Measurements from ENCODE around the gene PNMT. TPM values are rescaled to one million over a fixed set of nuclear protein-coding genes. Genes with fewer than 3 reads are reported as not detected.
A peak's percentile ranks its signal among the peaks of the same experiment; 100 is the strongest.

Gene PNMT
- total RNA-seq, 1 donor from 2014 or later = 0.25 TPM

- no peak for DNase-seq (ENCODE audit: low read depth)
Measured at GRCh38 chr17:39633570-39634183, 34.6 kb upstream of the PNMT start.

- DNase-seq (ENCODE audit: low read depth) = peak; percentile 33
Measured at GRCh38 chr17:39634384-39634871, 33.8 kb upstream of the PNMT start.

- no peak for DNase-seq (ENCODE audit: low read depth)
Measured at GRCh38 chr17:39635614-39636176, 32.6 kb upstream of the PNMT start.

GRCh38 chr17:39636587-39636926 is 31.7 kb upstream of the PNMT start:
- DNase-seq (ENCODE audit: low read depth) = no peak

- DNase-seq (ENCODE audit: low read depth) = peak; percentile 70
Measured at GRCh38 chr17:39636927-39637736, 31.1 kb upstream of the PNMT start, which contains the start of gene STARD3. TSS of gene STARD3 (plus strand) at chr17:39637144. CDS start at chr17:39653532, 16,388 bp downstream.

- no peak for DNase-seq (ENCODE audit: low read depth)
Measured at GRCh38 chr17:39638317-39638716, 29.9 kb upstream of the PNMT start.

GRCh38 chr17:39639043-39639442 is 29.2 kb upstream of the PNMT start:
- no peak for DNase-seq (ENCODE audit: low read depth)

GRCh38 chr17:39639566-39640458 is 28.4 kb upstream of the PNMT start:
- no peak for DNase-seq (ENCODE audit: low read depth)

GRCh38 chr17:39640591-39641031 is 27.6 kb upstream of the PNMT start:
- no peak for DNase-seq (ENCODE audit: low read depth)

GRCh38 chr17:39641097-39641496 is 27.2 kb upstream of the PNMT start:
- DNase-seq (ENCODE audit: low read depth) = no peak

GRCh38 chr17:39641883-39642282 is 26.4 kb upstream of the PNMT start:
- no peak for DNase-seq (ENCODE audit: low read depth)

- no peak for DNase-seq (ENCODE audit: low read depth)
Measured at GRCh38 chr17:39642291-39643074, 25.8 kb upstream of the PNMT start.

- DNase-seq (ENCODE audit: low read depth) = peak; percentile 39
Measured at GRCh38 chr17:39643271-39643670, 25.0 kb upstream of the PNMT start.

- no peak for DNase-seq (ENCODE audit: low read depth)
Measured at GRCh38 chr17:39647256-39647655, 21.0 kb upstream of the PNMT start.

- no peak for DNase-seq (ENCODE audit: low read depth)
Measured at GRCh38 chr17:39648616-39649366, 19.5 kb upstream of the PNMT start.

GRCh38 chr17:39650121-39650579 is 18.1 kb upstream of the PNMT start:
- no peak for DNase-seq (ENCODE audit: low read depth)

GRCh38 chr17:39651923-39652586 is 16.2 kb upstream of the PNMT start:
- DNase-seq (ENCODE audit: low read depth) = no peak

- DNase-seq (ENCODE audit: low read depth) = no peak
Measured at GRCh38 chr17:39652587-39653315, 15.5 kb upstream of the PNMT start.

- no peak for DNase-seq (ENCODE audit: low read depth)
Measured at GRCh38 chr17:39653316-39653661, 15.0 kb upstream of the PNMT start.

Measured in renal cortical epithelial cell (primary cell).